Caco-2 (cell line): ENCODE results near the gene MDN1. TPM values are rescaled to one million over a fixed set of nuclear protein-coding genes. Genes with fewer than 3 reads are reported as not detected.

ENCODE experiments used
- BruUV-seq: library from RNA; stranded (reverse); fragments of 400-500 nt; replicated peaks from 2 replicates; lab custom pipeline; 2021; lab: Mats Ljungman, UMichigan
- CTCF ChIA-PET: fragments of 300-600 bp; sonication (Branson Sonifier 250); formaldehyde crosslinking; loops from one replicate; lab custom pipeline; 2022; ENCODE audit warnings: antibody characterized with exemption; lab: Charles Lee
- POLR2A ChIA-PET: fragments of 300-600 bp; sonication (Branson Sonifier 250); formaldehyde crosslinking; loops from one replicate; lab custom pipeline; 2022; ENCODE audit warnings: antibody characterized with exemption; lab: Charles Lee
- DNase-seq, 2 experiments: peaks; one replicate each; pipeline versions ENCODE4 v3.0.0 to v3.0.0-alpha.2; 2020 to 2022
- H3K27me3 ChIP-seq: replicated peaks from 2 replicates; pipeline ENCODE4 v1.6.0; 2011; ENCODE audit warnings: low read length; ENCODE audit not compliant: control insufficient read depth, insufficient read depth
- H3K36me3 ChIP-seq: 2 replicates; pipeline ENCODE4 v1.5.1; 2011; ENCODE audit warnings: low read length; ENCODE audit not compliant: control insufficient read depth, insufficient read depth
- H3K4me1 ChIP-seq: fragments of 250-450 bp; sonication (Bioruptor Pico); 2 replicates; pipeline ENCODE4 v1.5.1; 2020; ENCODE audit warnings: mild to moderate bottlenecking
- H3K4me3 ChIP-seq: 2 replicates; pipeline ENCODE4 v1.5.1; 2011; ENCODE audit warnings: low read depth, mild to moderate bottlenecking, control low read depth, low read length
- H3K9me3 ChIP-seq: fragments of 250-450 bp; sonication (Bioruptor Pico); 2 replicates; pipeline ENCODE4 v1.5.1; 2020; ENCODE audit warnings: mild to moderate bottlenecking, moderate library complexity
- H3K27ac Mint-ChIP-seq: one replicate; pipeline ENCODE4 v1.8.0; 2022; ENCODE audit warnings: mixed read lengths; ENCODE audit not compliant: unreplicated experiment
- H3K27me3 Mint-ChIP-seq: one replicate; pipeline ENCODE4 v1.8.0; 2022; ENCODE audit warnings: mixed read lengths; ENCODE audit not compliant: insufficient read depth, unreplicated experiment
- H3K36me3 Mint-ChIP-seq: one replicate; pipeline ENCODE4 v1.8.0; 2022; ENCODE audit warnings: mild to moderate bottlenecking, mixed read lengths; ENCODE audit not compliant: insufficient read depth, unreplicated experiment
- H3K4me1 Mint-ChIP-seq: one replicate; pipeline ENCODE4 v1.8.0; 2022; ENCODE audit warnings: low read depth, mixed read lengths; ENCODE audit not compliant: unreplicated experiment
- H3K4me3 Mint-ChIP-seq: one replicate; pipeline ENCODE4 v1.8.0; 2022; ENCODE audit warnings: mild to moderate bottlenecking, moderate library complexity, mixed read lengths; ENCODE audit not compliant: unreplicated experiment
- H3K9me3 Mint-ChIP-seq: one replicate; pipeline ENCODE4 v1.8.0; 2022; ENCODE audit warnings: mixed read lengths; ENCODE audit not compliant: unreplicated experiment
- intact Hi-C: fragments of 100-400 bp; cut with micrococcal nuclease; formaldehyde crosslinking; loops from one replicate; pipeline ENCODE4 v1.10.0; 2022; ENCODE audit not compliant: unreplicated experiment
- total RNA-seq: library from RNA; stranded (reverse); gene quantifications from 2 replicates; pipeline ENCODE4 v1.2.3, GENCODE V29; 2022
- TF ChIP-seq, protein P1 (sequence below), 2 experiments: fragments of 200-600 bp in 1 of 2; IDR thresholded peaks; 1 replicate in 1 of 2; 2 replicates in 1 of 2; pipeline versions ENCODE4 v1.5.1 to v1.8.0; 2011 to 2022; ENCODE audit warnings: antibody characterized with exemption in 1 of 2, control low read depth in 1 of 2, inconsistent platforms in 1 of 2, low read depth in 1 of 2, low read length in 1 of 2, mild to moderate bottlenecking in 1 of 2, moderate library complexity in 1 of 2; ENCODE audit not compliant: insufficient read depth in 1 of 2, severe bottlenecking in 1 of 2, unreplicated experiment in 1 of 2

The MDN1 gene
- total RNA-seq, 1 experiment from 2014 or later, result 49.0 TPM

DNA sequence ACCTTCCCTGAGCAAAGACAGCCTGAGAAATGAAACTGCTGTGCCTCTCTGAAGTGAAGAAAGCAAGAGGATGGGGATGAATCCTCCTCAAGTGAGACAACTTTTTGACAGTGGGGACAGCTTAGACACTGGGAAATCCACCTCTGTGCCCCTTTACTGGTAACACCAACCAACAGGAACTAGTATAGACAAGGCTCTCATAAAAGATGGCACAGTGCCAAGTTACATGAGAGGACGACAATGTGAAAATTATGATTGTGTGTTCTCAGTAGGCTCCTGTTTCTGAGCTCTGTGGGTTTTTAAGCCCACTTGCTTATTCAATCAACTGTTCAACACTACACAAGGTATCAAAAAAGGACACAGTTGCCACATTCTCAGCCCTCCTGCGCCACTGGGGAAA lies 139.4 kb downstream of the MDN1 start:
- no peaks in the 10 kb centered on the region for H3K27me3 ChIP-seq
- H3K4me1 ChIP-seq, result no peaks in the 10 kb centered on the region
- no peak for DNase-seq
- intact Hi-C loops, result no loop called here
- peaks cover 84% of the 10 kb centered on the region for H3K36me3 Mint-ChIP-seq
- TF ChIP-seq, protein P1, sequence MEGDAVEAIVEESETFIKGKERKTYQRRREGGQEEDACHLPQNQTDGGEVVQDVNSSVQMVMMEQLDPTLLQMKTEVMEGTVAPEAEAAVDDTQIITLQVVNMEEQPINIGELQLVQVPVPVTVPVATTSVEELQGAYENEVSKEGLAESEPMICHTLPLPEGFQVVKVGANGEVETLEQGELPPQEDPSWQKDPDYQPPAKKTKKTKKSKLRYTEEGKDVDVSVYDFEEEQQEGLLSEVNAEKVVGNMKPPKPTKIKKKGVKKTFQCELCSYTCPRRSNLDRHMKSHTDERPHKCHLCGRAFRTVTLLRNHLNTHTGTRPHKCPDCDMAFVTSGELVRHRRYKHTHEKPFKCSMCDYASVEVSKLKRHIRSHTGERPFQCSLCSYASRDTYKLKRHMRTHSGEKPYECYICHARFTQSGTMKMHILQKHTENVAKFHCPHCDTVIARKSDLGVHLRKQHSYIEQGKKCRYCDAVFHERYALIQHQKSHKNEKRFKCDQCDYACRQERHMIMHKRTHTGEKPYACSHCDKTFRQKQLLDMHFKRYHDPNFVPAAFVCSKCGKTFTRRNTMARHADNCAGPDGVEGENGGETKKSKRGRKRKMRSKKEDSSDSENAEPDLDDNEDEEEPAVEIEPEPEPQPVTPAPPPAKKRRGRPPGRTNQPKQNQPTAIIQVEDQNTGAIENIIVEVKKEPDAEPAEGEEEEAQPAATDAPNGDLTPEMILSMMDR (IDR thresholded peaks at IDR 0.05; ENCODE audit: insufficient read depth in 1 of 2, low read depth in 1 of 2, low read length in 1 of 2, severe bottlenecking in 1 of 2, unreplicated experiment in 1 of 2), result no peak
- H3K4me1 Mint-ChIP-seq, result no peaks in the 10 kb centered on the region
- CTCF ChIA-PET, result no interaction called here
- no peak overlapping the region for H3K4me3 ChIP-seq
- H3K27me3 Mint-ChIP-seq, result no peaks in the 10 kb centered on the region
- H3K4me3 Mint-ChIP-seq, result no peak overlapping the region
- H3K9me3 ChIP-seq, result no peaks in the 10 kb centered on the region
- BruUV-seq, result no TSS peak
- H3K9me3 Mint-ChIP-seq, result no peaks in the 10 kb centered on the region
- H3K27ac Mint-ChIP-seq, result no peak overlapping the region
- H3K36me3 ChIP-seq, result peaks cover 2% of the 10 kb centered on the region
- POLR2A ChIA-PET, result no interaction called here

GRCh38 chr6:89679215-89680120 lies 140.1 kb downstream of the MDN1 start:
- ChIA-PET CTCF (no interaction called here), POLR2A (no interaction called here)
- peaks cover 2% of the 10 kb centered on the region for H3K36me3 ChIP-seq
- H3K27me3 ChIP-seq, result no peaks in the 10 kb centered on the region
- Mint-ChIP-seq H3K27ac (no peak overlapping the region), H3K27me3 (no peaks in the 10 kb centered on the region), H3K36me3 (peaks cover 84% of the 10 kb centered on the region), H3K4me3 (no peak overlapping the region), H3K4me1 (no peaks in the 10 kb centered on the region), H3K9me3 (no peaks in the 10 kb centered on the region)
- no peak for DNase-seq
- no peak overlapping the region for H3K4me3 ChIP-seq
- no peaks in the 10 kb centered on the region for H3K9me3 ChIP-seq
- TF ChIP-seq, protein P1 (IDR thresholded peaks at IDR 0.05; ENCODE audit: insufficient read depth in 1 of 2, low read depth in 1 of 2, low read length in 1 of 2, severe bottlenecking in 1 of 2, unreplicated experiment in 1 of 2), result no peak
- intact Hi-C loops, result no loop called here
- no TSS peak for BruUV-seq
- no peaks in the 10 kb centered on the region for H3K4me1 ChIP-seq

DNA sequence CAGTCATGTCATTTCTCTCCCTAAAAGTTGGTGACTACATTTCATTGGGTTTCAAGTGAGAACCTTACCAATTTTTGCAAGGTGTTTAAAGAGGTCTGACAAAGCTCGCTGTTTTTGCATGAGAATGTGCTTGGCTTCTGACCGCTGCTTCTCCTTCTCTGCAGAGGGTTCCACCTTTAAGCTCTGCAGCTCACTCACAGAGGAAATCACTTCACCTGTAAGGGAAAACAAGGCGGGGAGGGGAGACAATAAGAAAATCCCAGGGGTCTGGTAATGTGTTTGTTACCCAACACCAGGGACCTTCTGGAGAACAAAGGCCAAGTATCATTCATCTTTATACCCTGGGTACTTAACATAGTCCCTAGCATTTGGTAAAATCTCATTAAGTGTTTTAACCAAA lies 141.1 kb downstream of the MDN1 start:
- no TSS peak for BruUV-seq
- Mint-ChIP-seq H3K36me3 (peaks cover 80% of the 10 kb centered on the region), H3K9me3 (no peaks in the 10 kb centered on the region), H3K27me3 (no peaks in the 10 kb centered on the region), H3K4me1 (no peaks in the 10 kb centered on the region), H3K27ac (no peak overlapping the region), H3K4me3 (no peak overlapping the region)
- no peak for DNase-seq
- intact Hi-C loops, result no loop called here
- Histone ChIP-seq H3K36me3 (peaks cover 2% of the 10 kb centered on the region), H3K4me3 (no peak overlapping the region), H3K9me3 (no peaks in the 10 kb centered on the region), H3K27me3 (no peaks in the 10 kb centered on the region), H3K4me1 (no peaks in the 10 kb centered on the region)
- TF ChIP-seq, protein P1 (IDR thresholded peaks at IDR 0.05; ENCODE audit: insufficient read depth in 1 of 2, low read depth in 1 of 2, low read length in 1 of 2, severe bottlenecking in 1 of 2, unreplicated experiment in 1 of 2), result no peak
- CTCF ChIA-PET, result no interaction called here
- POLR2A ChIA-PET, result no interaction called here
